COR-L47 (cell line): ENCODE results near the gene KCNIP4.

ENCODE experiments used
- DNase-seq: peaks from one replicate; lab custom pipeline; 2025; lab: John Stamatoyannopoulos, UW

The KCNIP4 gene

GRCh38 chr4:21061902-21062301 lies 886.7 kb downstream of the KCNIP4 start:
- DNase-seq = no peak

DNA sequence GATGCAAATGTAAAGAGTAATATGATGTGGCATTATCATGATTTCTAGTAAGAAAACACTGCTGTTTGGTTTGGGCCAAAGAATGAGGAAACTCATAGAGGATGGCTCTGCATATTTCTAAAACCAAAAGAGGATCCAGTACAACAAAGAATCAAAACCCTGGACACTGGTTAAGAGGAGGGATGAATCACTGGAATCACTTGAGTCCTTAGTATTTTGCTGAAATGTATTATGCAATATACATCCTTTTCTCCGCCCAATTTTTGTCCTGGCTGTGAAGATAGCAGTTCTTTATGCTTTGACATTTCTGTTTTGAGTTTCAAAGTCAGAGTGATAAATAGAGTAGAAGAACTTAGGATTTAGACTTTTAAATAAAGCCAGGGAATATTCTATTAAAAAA lies 902.4 kb downstream of the KCNIP4 start:
- DNase-seq = no peak

GRCh38 chr4:21045119-21045518 lies 903.5 kb downstream of the KCNIP4 start:
- DNase-seq = no peak

GRCh38 chr4:21041708-21042107 lies 906.9 kb downstream of the KCNIP4 start:
- DNase-seq = no peak

- no peak for DNase-seq
These were observed 913.8 kb downstream of the KCNIP4 start for GRCh38 chr4:21034728-21035127.

- no peak for DNase-seq
These were observed 916.4 kb downstream of the KCNIP4 start for GRCh38 chr4:21032089-21032645.

DNA sequence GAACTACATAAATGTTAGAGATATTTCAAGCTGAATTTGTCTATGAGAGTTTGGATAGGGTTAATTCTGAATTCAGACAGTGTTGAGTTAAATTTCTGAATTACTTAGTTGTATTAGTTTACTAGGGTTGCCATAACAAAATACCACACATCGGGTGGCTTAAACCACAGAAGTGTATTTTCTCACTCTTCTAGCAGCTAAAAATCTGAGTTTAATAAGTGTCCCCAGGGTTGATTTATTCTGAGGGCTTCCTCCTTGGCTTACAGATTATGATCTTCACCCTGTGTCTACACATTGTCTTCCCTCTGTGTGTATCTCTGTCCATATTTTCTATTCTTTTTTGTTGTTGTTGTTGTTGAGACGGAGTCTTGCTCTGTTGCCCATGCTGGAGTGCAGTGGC lies 929.8 kb downstream of the KCNIP4 start:
- DNase-seq = no peak

DNA sequence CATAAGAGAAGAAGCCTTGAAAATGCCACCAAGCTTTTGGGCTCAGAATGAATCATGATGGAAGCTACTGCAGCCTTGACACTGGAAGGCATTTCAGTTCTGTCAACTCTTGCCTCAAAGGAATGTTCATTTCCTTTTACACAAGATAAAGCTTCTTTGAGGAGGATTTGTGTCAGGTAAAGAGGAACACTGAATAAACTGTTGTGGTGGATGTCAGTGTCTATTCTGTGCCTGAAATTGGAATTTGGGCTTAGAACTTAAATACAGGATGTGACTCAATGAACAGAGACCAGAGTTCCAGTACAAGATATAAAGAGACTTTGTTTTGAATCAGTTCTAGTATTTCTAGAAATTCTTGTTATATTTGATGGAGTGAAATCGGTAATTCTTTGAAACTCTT lies 935.1 kb downstream of the KCNIP4 start:
- no peak for DNase-seq

DNA sequence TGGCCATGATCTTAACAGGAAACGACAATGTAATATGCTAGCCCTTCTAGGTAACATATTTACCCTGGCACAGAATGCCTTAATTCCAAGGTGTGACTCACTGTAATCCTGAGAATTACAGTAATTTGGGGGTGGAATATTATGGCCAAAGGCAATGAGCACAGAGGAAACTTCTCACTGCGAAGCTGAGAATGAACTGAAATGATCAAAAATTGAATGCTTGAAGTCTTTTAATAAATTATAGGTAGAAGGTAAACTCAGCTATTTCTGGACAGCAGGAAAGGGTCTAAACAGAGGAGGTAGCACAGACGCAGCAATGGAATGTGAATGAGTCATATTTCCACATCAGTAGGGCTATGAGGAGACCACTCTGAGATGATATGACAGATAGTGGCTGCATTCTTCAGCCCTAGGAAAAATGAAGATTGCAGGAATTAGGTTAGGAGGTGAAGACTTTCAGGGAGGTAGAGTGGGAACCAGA lies 935.7 kb downstream of the KCNIP4 start:
- no peak for DNase-seq

DNA sequence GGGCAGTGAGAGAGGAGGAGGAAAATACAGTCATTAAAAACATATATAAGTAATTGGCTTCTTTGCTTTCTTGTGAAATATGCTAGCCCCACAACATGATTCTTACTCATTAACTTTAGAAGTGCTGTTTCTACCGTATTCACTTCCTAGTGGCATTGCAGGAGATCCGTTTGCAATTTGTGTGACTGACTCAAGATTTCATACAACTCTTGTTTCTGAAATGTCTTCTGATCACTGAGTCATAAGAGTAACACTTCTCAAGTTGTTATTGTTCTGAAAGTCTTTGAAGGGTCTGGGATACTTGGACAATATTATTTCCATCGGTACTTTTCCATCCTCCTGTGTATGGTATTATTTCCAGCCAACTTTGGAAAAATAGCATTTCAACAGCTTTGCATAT lies 937.5 kb downstream of the KCNIP4 start:
- no peak for DNase-seq

GRCh38 chr4:21009956-21010355 lies 938.6 kb downstream of the KCNIP4 start:
- no peak for DNase-seq

GRCh38 chr4:21005647-21006046 lies 942.9 kb downstream of the KCNIP4 start:
- DNase-seq = no peak

GRCh38 chr4:21002976-21003375 lies 945.6 kb downstream of the KCNIP4 start:
- no peak for DNase-seq

- no peak for DNase-seq
These were observed 946.3 kb downstream of the KCNIP4 start for GRCh38 chr4:21002286-21002685.

DNA sequence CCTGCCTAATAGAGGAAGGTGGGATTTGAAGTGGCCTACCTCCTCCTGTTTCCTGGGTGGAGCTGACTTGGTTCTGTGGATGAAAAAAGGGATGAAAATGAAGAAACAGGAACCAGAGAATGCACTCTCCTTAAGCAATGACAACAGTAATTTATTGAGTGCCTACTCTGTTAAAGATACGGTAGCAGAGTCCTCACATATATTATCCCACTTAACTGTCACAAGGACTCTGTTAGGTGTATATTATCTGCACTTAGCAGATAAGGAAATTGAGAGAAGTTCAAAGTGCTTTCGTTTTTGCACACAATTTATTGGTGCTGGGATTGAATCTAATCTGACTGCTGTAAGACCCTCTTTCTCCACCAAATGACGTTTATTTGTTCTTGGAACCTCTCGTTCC lies 947.1 kb downstream of the KCNIP4 start:
- DNase-seq = no peak

GRCh38 chr4:20997886-20998285 lies 950.7 kb downstream of the KCNIP4 start:
- no peak for DNase-seq

- DNase-seq = no peak
These were observed 953.0 kb downstream of the KCNIP4 start for GRCh38 chr4:20995610-20996009.

- no peak for DNase-seq
These were observed 953.6 kb downstream of the KCNIP4 start for GRCh38 chr4:20995015-20995414.

- DNase-seq = no peak
These were observed 956.6 kb downstream of the KCNIP4 start for GRCh38 chr4:20992002-20992401.

- DNase-seq = no peak
These were observed 961.4 kb downstream of the KCNIP4 start for GRCh38 chr4:20987191-20987590.

GRCh38 chr4:20984576-20984836 lies 964.1 kb downstream of the KCNIP4 start:
- DNase-seq = no peak

GRCh38 chr4:20983763-20984575 lies 964.6 kb downstream of the KCNIP4 start:
- peak; percentile 74 for DNase-seq

DNA sequence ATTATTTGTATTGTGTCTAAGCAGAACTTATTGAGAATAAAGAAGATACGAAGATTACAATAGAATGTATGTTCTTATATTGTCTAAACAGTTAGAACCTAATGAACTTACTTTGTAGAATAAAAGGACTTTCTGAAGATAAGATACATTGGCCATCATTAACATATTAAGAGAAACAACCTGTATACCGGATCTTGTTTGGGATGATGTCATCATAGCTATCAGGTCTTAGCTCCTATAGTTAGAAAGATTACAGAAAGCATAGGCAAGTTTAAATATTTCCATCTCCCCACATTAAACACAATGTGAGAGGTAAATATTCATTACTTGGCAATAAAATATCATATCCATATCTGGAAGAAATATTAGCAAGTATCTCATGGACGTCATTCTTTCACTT lies 966.0 kb downstream of the KCNIP4 start:
- no peak for DNase-seq

- DNase-seq = no peak
These were observed 988.3 kb downstream of the KCNIP4 start for GRCh38 chr4:20960291-20960690.
